NCI-H146 (cell line): Measurements from ENCODE around the gene CEP152.
A peak's percentile ranks its signal among the peaks of the same experiment; 100 is the strongest.
"Not testable (repeated sequence)": the region's sequence is repeated elsewhere in the genome, so short reads cannot be mapped to it uniquely, and the experiment has no call there.

Source experiments
- DNase-seq: peaks from one replicate; lab custom pipeline; 2025; lab: John Stamatoyannopoulos, UW

CEP152 gene, protein sequence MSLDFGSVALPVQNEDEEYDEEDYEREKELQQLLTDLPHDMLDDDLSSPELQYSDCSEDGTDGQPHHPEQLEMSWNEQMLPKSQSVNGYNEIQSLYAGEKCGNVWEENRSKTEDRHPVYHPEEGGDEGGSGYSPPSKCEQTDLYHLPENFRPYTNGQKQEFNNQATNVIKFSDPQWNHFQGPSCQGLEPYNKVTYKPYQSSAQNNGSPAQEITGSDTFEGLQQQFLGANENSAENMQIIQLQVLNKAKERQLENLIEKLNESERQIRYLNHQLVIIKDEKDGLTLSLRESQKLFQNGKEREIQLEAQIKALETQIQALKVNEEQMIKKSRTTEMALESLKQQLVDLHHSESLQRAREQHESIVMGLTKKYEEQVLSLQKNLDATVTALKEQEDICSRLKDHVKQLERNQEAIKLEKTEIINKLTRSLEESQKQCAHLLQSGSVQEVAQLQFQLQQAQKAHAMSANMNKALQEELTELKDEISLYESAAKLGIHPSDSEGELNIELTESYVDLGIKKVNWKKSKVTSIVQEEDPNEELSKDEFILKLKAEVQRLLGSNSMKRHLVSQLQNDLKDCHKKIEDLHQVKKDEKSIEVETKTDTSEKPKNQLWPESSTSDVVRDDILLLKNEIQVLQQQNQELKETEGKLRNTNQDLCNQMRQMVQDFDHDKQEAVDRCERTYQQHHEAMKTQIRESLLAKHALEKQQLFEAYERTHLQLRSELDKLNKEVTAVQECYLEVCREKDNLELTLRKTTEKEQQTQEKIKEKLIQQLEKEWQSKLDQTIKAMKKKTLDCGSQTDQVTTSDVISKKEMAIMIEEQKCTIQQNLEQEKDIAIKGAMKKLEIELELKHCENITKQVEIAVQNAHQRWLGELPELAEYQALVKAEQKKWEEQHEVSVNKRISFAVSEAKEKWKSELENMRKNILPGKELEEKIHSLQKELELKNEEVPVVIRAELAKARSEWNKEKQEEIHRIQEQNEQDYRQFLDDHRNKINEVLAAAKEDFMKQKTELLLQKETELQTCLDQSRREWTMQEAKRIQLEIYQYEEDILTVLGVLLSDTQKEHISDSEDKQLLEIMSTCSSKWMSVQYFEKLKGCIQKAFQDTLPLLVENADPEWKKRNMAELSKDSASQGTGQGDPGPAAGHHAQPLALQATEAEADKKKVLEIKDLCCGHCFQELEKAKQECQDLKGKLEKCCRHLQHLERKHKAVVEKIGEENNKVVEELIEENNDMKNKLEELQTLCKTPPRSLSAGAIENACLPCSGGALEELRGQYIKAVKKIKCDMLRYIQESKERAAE (N-terminal part only)

DNA sequence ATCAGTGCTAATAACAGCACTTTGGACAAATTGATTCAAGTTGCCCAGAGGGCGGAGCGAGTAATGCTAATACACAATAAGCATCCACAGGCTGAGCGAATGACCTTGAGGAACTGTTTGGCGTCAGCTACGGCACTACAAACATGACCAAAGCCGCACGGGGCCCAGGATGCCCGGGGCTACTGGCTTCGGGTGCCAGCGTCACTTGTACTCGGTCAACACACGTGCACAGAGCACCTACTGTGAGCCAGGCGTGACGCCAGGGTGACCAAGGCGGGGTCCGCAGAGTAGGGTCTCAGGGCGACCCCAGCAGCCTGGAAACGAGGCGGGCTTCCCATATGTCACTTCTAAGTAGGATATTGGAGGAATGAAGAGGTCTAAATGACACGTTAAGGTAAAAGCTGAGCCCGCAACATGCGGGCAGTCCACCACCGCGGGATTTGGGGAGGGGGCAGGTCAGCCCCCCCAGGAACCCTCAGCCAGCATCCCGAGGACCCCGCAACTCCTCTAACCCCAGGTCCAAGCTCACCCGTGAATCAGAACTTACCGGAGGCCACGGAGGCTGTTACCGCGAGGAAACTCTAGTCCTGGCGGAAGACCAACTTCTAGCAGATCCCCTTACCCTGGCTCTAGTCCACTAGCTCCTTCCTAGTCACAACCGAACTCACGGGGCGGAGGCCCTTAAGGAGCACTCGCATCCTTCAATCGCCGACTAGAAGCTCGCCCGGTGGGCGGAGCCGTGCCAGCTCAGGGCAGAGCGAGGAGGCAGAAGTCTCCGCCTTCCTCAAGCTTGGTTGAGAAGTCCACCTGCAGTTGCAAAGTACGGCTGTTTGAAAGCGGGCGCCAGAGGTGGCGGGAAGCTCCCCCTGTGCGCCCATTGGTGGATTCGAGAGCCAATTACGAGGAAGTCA lies at the start of gene CEP152:
Gene CEP152 (minus strand): TSS at position 656 of the 911 bp plus-strand sequence. CDS start 5,420 bp downstream, outside the sequence.
- DNase-seq = peak; percentile 99

DNA sequence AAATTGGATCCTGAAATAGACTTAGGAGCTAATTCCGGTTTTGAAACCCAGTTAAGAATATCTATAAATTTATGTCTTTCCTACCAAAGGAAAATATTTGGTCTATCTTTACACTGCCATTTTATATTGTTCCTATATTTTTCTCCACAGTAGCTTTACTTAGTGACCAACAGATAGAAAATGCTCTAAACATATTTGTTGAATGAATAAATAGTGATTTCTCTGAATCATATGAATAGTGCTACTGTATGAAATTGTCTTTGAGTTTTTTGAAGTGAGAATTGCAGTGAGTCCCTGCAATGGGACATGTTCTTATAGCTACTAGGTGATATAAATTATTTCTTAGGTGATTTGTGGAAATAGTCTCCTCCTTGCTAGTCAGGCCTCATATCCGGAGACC lies 48.6 kb upstream of the CEP152 start:
- no peak for DNase-seq

- DNase-seq = no peak
Measured at GRCh38 chr15:48858401-48858800, 47.5 kb upstream of the CEP152 start.

GRCh38 chr15:48856942-48857341 lies 46.1 kb upstream of the CEP152 start:
- DNase-seq = no peak

DNA sequence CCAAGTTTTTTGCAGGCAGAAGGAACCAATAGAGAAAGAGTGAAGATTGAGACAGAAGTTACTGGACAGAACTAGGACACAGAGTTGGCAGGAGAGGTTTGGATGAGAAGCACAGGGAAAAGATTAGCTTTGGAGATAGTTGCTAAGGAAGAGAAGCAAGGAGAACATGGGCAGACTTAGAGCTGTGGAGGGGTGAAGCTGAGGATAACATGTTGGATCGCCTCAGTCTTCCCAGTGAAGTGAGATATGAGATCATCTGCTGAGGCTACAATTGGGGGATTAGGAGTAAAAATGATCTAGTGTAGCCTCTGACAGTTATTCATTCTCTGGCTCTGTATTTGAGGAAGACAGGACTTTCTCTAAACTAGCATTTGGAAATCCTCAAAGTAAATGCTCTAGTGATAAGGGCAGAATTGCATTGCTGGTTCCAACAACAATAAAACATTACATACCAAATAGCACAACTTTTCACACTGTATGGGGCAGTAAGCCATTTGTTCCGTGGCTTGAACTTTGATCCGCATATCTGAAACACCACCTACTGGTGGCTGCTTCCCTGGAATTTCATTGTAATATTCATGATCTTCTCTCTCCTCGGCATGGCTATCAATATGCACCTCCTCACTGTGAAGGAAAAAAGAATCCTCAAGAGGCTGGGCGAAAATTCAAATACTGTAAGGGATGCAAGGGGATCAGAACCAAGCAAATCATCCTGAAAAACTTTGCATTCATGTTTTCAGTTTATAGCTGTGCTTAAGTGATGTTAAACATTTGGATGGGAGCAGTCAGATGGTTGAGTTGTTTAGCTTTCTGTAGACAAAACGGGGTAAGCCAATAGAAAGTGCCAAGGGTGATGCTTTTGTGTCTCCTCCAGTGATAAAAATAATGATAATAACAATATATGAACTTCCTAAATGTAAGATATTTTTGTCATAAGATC lies 44.9 kb upstream of the CEP152 start:
- peak; percentile 19 for DNase-seq

DNA sequence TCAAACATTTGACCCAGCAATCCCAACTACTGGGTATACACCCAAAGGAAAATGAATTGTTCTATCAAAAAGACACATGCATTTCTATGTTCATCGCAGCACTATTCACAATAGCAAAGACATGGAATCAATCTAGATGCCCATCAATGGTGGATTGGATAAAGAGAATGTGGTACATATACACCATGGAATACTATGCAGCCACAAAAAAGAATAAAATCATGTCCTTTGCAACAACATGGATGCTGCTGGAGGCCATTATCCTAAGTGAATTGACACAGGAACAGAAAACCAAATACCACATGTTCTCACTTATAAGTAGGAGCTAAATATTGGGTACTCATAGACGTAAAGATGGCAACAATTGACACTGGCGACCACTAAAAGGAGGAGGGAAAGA lies 43.6 kb upstream of the CEP152 start:
- not testable (repeated sequence) for DNase-seq

GRCh38 chr15:48851956-48852355 lies 41.1 kb upstream of the CEP152 start:
- no peak for DNase-seq

DNA sequence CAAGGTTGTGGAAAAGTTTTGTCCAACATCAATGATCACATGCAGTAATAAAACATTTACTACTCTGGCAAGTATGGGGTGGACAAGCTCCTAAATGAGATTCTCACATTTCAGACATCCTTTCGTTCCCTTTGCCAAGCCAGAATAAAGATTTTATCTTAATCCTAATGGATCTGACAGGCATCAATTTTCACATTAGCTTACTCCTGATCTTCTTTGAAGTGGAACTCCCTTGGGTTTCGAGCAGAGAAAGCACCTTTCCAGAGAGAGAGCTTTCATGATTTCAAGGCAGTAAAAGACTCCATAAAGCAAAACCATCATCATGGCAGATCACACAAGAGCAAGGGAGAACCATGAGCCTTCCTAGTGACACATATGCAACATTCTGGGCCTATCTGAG lies 39.8 kb upstream of the CEP152 start:
- DNase-seq = no peak

DNA sequence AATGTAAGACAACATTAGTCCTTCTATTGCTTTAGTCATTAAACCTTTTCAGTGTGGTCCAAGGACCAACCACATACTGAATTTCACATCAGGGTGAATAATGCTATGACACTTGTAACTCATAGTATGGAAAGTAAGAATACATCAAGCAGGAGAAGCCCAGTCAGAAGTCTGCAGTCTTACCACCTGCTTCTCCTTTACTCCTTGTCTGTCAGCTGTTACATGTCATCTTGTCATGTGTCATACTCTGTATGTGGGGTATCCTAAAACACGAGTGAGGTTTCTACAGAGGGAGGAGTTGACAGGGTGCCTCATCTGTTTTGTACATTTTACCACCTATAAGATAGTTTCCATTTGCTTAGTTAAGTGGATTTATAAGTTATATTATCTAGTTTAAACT lies 34.3 kb upstream of the CEP152 start:
- no peak for DNase-seq

GRCh38 chr15:48842501-48842900 lies 31.6 kb upstream of the CEP152 start:
- DNase-seq = no peak

GRCh38 chr15:48834756-48835155 lies 23.9 kb upstream of the CEP152 start:
- DNase-seq = no peak

- DNase-seq = no peak
Measured at GRCh38 chr15:48833526-48834239, 22.8 kb upstream of the CEP152 start.

DNA sequence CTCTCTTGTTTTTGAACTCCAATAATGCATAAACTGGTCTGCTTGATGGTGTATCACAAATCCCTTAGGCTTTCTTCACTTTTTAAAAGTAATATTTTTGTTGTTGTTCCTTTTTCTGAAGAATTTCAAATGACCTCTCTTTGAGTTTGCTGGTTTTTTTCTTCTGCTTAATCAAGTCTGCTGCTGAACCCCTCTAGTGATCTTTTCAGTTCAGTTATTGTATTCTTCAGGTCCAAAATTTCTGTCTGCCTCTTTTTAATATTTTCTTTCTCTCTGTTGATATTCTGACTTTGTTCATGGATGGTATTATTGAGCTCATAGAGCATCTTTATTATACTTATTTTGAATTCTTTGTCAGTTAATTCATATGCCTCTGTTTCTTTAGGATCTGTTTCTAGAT lies 21.8 kb upstream of the CEP152 start:
- DNase-seq = no peak

GRCh38 chr15:48828906-48829305 lies 18.0 kb upstream of the CEP152 start:
- no peak for DNase-seq

DNA sequence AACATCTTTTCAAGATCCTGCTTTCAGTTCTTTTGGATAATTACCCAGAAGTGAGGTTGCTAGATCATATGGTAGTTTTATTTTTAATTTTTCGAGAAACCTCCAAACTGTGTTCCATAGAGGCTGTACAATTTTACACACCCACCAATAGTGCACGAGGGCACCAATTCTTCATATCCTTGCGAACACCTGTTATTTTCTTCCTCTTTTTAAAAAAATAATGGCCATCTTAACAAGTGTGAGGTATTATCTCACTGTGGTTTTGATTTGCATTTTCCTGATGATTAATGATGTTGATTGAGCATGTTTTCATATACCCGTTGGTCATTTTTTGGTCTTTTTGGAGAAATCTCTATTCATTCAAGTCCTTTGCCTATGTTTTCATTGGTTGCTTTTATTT lies 17.6 kb upstream of the CEP152 start:
- DNase-seq = no peak

DNA sequence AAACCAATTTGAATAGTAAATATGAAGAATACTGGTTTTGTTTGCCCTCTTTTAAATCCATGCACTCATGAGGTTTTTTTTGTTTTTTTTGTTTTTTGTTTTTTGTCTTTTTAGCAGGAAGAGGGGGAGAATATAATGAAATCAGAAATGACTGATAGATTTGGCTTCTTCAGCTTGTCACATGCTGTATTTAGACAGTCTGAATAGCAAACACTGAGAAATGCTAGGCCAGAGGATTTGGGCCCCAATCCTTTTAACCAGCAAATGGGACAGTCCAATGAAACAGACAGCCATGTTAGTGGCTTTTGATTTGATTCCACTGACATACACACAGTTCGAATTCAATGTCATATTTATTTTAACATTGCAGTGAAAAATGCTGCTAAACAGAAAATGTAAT lies 14.2 kb upstream of the CEP152 start:
- no peak for DNase-seq

GRCh38 chr15:48823706-48824105 lies 12.8 kb upstream of the CEP152 start:
- DNase-seq = no peak

DNA sequence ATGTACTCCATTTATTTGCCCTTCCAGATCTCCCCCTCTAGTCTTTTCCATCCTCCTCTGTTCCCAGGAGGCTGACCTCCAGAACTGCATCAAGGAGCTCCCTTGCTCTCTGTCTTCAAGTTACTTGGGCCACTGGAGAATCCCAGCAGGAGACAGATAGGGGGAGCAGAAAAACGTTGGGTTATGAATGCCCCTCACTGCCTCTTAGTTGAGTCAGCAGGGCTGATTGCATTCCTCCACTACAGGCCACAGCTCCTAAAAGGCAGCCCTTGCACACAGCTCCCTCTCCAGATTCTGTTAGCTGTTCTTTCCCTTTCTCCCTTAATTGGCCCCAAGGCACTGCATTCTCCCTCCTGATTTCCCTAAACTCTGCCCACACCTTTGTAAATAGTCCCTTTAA lies 12.4 kb upstream of the CEP152 start:
- no peak for DNase-seq

DNA sequence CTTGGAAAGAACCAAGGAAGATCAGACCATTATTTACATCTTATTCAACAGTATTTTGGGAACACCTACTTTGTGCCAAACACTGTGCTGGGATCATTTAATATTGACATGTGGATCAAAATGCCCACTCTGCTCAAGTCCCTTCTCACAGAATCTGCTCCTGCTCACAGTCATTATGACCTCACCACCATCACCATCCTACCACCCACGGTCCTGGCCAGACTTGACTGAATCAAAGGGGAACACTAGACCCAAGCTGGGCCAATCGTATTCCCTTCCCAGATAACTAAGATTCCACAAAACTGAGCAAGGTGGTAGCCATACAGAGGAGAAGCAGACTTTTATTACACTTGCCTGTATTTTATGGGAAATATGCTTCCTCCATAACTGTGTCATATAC lies 3.4 kb upstream of the CEP152 start:
- DNase-seq = no peak
